GM12892 (cell line): ENCODE data around the gene S100A4.

Experiments
- POLR2A ChIP-seq: IDR thresholded peaks from 2 replicates; pipeline ENCODE4 v1.6.1; 2011; ENCODE audit warnings: low read depth, low read length, control low read depth
- POLR2AphosphoS5 ChIP-seq: IDR thresholded peaks from 2 replicates; pipeline ENCODE4 v1.6.1; 2011; ENCODE audit warnings: low read depth, low read length, control low read depth
- TAF1 ChIP-seq: IDR thresholded peaks from 2 replicates; pipeline ENCODE4 v1.6.1; 2011; ENCODE audit warnings: low read depth, mild to moderate bottlenecking, control low read depth, low read length, borderline replicate concordance

DNA sequence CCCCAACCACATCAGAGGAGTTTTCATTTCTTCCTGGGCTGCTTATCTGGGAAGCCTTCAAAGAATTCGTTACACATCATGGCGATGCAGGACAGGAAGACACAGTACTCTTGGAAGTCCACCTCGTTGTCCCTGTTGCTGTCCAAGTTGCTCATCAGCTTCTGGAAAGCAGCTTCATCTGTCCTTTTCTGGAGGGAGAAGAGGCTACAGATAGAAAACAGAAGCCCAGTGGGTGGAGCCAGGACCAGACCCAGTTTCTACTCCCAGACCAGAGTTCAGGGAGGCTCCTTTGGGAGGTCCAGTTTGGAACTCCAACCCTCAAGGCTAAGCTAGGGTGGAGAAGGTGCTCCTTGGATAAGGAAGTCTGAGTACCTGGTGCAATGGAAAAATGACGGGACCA, 1.9 kb downstream of the S100A4 start:
- TF ChIP-seq TAF1 (no peak), POLR2AphosphoS5 (no peak), POLR2A (no peak)
